Activated T-helper 1 cell treated with Interleukin-2 at 50 U/mL for 16 hours (primary cell): Measurements from ENCODE around the gene FMN2.

Source experiments
- DNase-seq: peaks from one replicate; pipeline ENCODE4 v3.0.0-alpha.2; 2020; ENCODE audit warnings: low read depth

The FMN2 gene

GRCh38 chr1:240492832-240493440, 401.3 kb downstream of the FMN2 start:
- DNase-seq, result no peak

GRCh38 chr1:240495601-240496000, 403.9 kb downstream of the FMN2 start:
- no peak for DNase-seq

- DNase-seq, result no peak
These were observed 404.7 kb downstream of the FMN2 start for GRCh38 chr1:240496356-240496755.

GRCh38 chr1:240496941-240497340, 405.3 kb downstream of the FMN2 start:
- DNase-seq, result no peak

DNA sequence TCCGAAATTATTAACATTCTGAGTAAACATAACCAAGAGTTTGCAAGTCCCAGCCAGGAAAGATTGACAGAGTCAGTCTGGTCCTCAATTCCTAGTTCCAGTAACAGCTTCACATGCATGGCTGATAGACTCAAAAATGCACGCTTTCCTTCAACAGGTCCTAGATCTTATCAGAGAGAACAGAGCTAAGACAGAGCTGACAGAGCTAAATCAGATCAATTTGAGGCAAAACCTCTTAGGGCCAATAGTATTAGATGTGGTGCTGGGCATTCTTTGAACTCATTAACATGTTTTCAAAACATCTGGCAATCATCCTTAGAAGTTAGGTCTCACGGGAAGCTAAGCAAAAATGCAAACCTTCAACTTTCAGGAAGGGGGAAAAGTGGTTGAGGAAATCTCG, 406.2 kb downstream of the FMN2 start:
- DNase-seq, result no peak

GRCh38 chr1:240498335-240498734, 406.7 kb downstream of the FMN2 start:
- no peak for DNase-seq

GRCh38 chr1:240499012-240499411, 407.3 kb downstream of the FMN2 start:
- no peak for DNase-seq

DNA sequence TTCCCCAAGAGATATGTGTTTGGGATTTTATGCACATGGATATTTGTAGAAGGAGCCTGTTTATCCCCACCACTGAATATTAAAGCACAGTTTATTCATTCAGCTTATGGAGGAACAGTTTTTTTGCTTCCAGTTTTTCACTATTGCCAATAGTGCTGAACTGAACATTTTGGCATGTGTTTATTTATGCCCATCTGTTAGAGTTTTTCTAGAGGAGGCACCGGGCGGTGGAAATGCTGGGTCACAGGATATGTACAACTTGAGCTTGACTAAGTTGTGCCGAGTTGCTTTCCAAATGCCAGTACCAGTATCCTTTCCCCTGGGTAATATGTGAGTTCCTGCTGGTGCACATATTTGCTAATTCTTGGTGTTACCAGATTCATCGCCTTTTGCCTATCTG, 409.0 kb downstream of the FMN2 start:
- DNase-seq, result no peak

- DNase-seq, result no peak
These were observed 409.4 kb downstream of the FMN2 start for GRCh38 chr1:240501115-240501514.

DNA sequence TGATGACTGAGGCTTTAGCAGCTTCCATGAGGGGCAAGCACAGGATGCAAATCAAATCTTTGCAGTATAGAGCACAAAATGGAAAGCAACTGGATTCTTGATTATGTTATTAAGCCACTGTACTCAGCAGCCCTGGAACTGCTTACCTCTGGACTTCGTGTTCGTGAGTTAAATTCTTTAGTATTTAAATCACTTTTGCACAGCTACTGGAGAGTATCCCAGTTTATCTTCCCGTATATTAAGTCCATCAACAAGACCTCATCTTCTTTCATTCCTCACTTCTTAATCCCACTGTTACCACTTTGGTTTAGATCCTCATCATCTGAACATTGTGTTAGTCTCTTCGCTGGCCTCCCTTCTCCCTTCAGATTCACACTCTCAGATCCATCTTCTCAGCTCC, 411.4 kb downstream of the FMN2 start:
- DNase-seq, result no peak

- DNase-seq, result no peak
These were observed 411.9 kb downstream of the FMN2 start for GRCh38 chr1:240503558-240503957.

GRCh38 chr1:240506176-240506575, 414.5 kb downstream of the FMN2 start:
- no peak for DNase-seq

GRCh38 chr1:240508201-240508600, 416.5 kb downstream of the FMN2 start:
- DNase-seq, result no peak

DNA sequence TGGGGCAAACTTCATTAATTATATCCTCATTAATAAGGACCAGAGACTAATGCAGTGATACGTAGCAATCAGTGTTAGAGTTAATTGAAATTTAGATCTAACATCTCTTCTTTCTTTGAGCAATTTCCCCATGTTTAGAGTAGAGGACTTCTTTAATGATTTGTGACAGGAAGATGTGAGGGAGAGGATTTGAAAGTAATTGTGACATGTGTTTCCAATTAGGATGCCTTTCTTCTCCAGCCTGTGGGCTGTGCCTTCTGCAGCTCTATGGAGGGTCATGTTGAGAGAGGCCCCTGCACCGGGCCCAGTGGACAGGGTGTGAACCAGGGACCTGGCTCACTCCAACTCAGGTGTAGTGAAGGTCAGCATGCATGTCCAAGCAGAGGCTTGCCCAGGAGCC, 417.3 kb downstream of the FMN2 start:
- no peak for DNase-seq

DNA sequence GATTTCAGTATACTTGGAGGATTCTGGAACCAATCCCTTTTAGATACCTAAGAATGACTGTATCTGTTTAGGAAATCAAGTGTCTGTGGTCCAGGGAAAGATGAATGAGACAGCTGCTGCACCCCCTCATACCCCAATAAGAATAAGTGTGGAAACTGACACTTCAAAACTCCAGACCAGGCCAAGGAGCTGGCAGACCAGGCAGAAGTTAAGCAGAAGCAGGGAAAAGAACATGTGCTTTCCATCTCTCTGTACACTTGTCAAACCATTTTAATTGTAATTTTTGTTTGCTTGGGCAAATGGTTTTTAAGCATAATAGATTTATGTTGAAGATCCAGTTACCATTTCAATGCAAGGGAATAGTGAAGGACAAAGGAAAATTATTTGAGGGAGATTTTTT, 420.1 kb downstream of the FMN2 start:
- no peak for DNase-seq

DNA sequence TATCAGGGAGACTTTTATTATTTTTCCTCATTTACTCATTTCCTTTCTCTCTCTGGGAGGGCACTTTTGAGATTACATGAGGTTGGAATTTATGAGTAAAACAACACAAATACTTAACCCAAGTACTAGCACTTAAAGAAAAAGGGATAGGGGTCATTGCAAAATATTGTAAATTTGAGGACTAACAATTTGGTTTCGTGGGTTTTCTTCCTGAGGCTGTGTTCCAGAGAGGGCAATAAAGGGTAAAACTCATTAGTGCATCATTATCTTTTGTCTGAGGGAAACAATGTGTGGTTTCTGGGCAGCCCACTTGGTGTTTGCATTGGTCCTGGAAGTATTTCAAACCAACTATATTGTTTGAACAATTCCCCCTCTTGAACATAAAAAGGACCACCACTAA, 423.8 kb downstream of the FMN2 start:
- no peak for DNase-seq

GRCh38 chr1:240516069-240516468, 424.4 kb downstream of the FMN2 start:
- no peak for DNase-seq

- DNase-seq, result no peak
These were observed 426.2 kb downstream of the FMN2 start for GRCh38 chr1:240517891-240518290.

- no peak for DNase-seq
These were observed 430.6 kb downstream of the FMN2 start for GRCh38 chr1:240522122-240522822.

GRCh38 chr1:240524356-240525069, 432.8 kb downstream of the FMN2 start:
- no peak for DNase-seq
